Sigmoid colon (tissue), 7 donors: Measurements from ENCODE around the gene LRCH1. TPM values are rescaled to one million over a fixed set of nuclear protein-coding genes. Genes with fewer than 3 reads are reported as not detected.

Experiments used
- DNase-seq: peaks from one replicate; pipeline ENCODE4 v3.0.0-alpha.2; 2019
- H3K27ac ChIP-seq, 4 donors: fragments of 200-600 bp; sonication (generic); one replicate each; pipeline ENCODE4 v1.5.1; 2016 to 2019; ENCODE audit warnings: mild to moderate bottlenecking in 1 of 4
- H3K27me3 ChIP-seq, 3 donors: fragments of 200-600 bp; sonication (generic); one replicate each; pipeline ENCODE4 v1.5.1; 2019; ENCODE audit warnings: mild to moderate bottlenecking in 1 of 3
- H3K36me3 ChIP-seq, 4 donors: fragments of 200-600 bp; sonication (generic); one replicate each; pipeline ENCODE4 v1.5.1; 2016 to 2019
- H3K4me1 ChIP-seq, 4 donors: fragments of 200-600 bp; sonication (generic); one replicate each; pipeline ENCODE4 v1.5.1; 2017 to 2019
- H3K4me3 ChIP-seq, 4 donors: fragments of 200-600 bp; sonication (generic); one replicate each; pipeline ENCODE4 v1.5.1; 2017 to 2019; ENCODE audit warnings: mild to moderate bottlenecking in 2 of 4, moderate library complexity in 1 of 4
- H3K9me3 ChIP-seq, 4 donors: fragments of 200-600 bp in 3 of 4; sonication (generic) in 3 of 4; one replicate each; pipeline versions ENCODE4 v1.5.1 to v1.6.1; 2013 to 2019
- CTCF ChIP-seq, 4 experiments: fragments of 450-650 bp in 3 of 4; fragments of 200-600 bp in 1 of 4; IDR thresholded peaks; one replicate each; pipeline ENCODE4 v1.5.1; 2016 to 2019; ENCODE audit warnings: antibody characterized with exemption in 4 of 4, mild to moderate bottlenecking in 3 of 4, moderate library complexity in 2 of 4
- EP300 ChIP-seq, 4 donors: sonication (generic); formaldehyde crosslinking; IDR thresholded peaks; one replicate each; pipeline ENCODE4 v1.6.1; 2017; ENCODE audit warnings: antibody characterized with exemption in 4 of 4
- POLR2A ChIP-seq, 2 donors: fragments of 450-650 bp; IDR thresholded peaks; one replicate each; pipeline ENCODE4 v1.6.1; 2016; ENCODE audit warnings: antibody characterized with exemption in 2 of 2, mild to moderate bottlenecking in 2 of 2, moderate library complexity in 2 of 2
- POLR2AphosphoS5 ChIP-seq, 4 donors: sonication (generic); formaldehyde crosslinking; IDR thresholded peaks; one replicate each; pipeline ENCODE4 v1.6.1; 2017; ENCODE audit warnings: antibody characterized with exemption in 4 of 4
- WGBS, 2 donors: extraction: QIAGEN DNeasy Blood & Tissue Kit; methylation state at CpG; one replicate each; pipeline ENCODE4 v1.1.7; 2013; 5-methylcytosine and 5-hydroxymethylcytosine counted together
- intact Hi-C: fragments of 100-400 bp; cut with DNase I; formaldehyde crosslinking; loops from one replicate; pipeline ENCODE4 v1.15.1; 2023
- polyA plus RNA-seq, 3 donors: library from polyadenylated mRNA; stranded (reverse); fragments of 200-250 nt; gene quantifications; one replicate each; pipeline ENCODE4 v1.2.3, GENCODE V29; 2013
- total RNA-seq, 4 donors: library from RNA; depleted of rRNA; stranded (reverse); fragments of >200 nt; gene quantifications; one replicate each; pipeline ENCODE4 v1.1.0, GENCODE V29; 2016
- donor health status: healthy with polysubstance abuse.
- donor health status: Bipolar disorder and iron deficiency.
- donor health status: healthy.

LRCH1 gene
- total and polyA plus RNA-seq, 7 donors = 4.2 to 54.0 (median 32.4) TPM

GRCh38 chr13:46728777-46729176 is 175.8 kb downstream of the LRCH1 start:
- Histone ChIP-seq H3K36me3 (peaks cover 17 to 95% (median 36%) of the 10 kb centered on the region in 4 donors), H3K27ac (no peak overlapping the region), H3K27me3 (no peaks in the 10 kb centered on the region), H3K4me3 (no peak overlapping the region), H3K4me1 (no peaks in the 10 kb centered on the region), H3K9me3 (no peaks in the 10 kb centered on the region)
- intact Hi-C loops = loop anchor here (10.0 kb wide), 1 partner anchor 56 kb away; no protein-coding TSS in a partner anchor
- WGBS, 2 donors = 92 to 94% methylated on average over 7 of the region's 7 CpGs
- TF ChIP-seq CTCF (IDR thresholded peaks at IDR 0.05) (no peak), POLR2A (IDR thresholded peaks at IDR 0.05) (no peak), POLR2AphosphoS5 (IDR thresholded peaks at IDR 0.05) (no peak), EP300 (IDR thresholded peaks at IDR 0.05) (no peak)
- no peak for DNase-seq

GRCh38 chr13:46731535-46731934 is 178.6 kb downstream of the LRCH1 start:
- DNase-seq = no peak
- H3K4me3 ChIP-seq = no peak overlapping the region
- no peaks in the 10 kb centered on the region for H3K27me3 ChIP-seq
- no peaks in the 10 kb centered on the region for H3K9me3 ChIP-seq
- WGBS, 2 donors = 82 to 91% methylated on average over 6 of the region's 6 CpGs
- intact Hi-C loops = no loop called here
- peaks cover 12 to 91% (median 19%) of the 10 kb centered on the region in 4 donors for H3K36me3 ChIP-seq
- no peak overlapping the region for H3K27ac ChIP-seq
- TF ChIP-seq POLR2A (IDR thresholded peaks at IDR 0.05) = no peak
- no peak for TF ChIP-seq EP300 (IDR thresholded peaks at IDR 0.05)
- TF ChIP-seq CTCF (IDR thresholded peaks at IDR 0.05) = no peak
- no peaks in the 10 kb centered on the region for H3K4me1 ChIP-seq

GRCh38 chr13:46735425-46735824 is 182.5 kb downstream of the LRCH1 start:
- H3K27me3 ChIP-seq = no peaks in the 10 kb centered on the region
- H3K4me1 ChIP-seq = no peaks in the 10 kb centered on the region
- no peak for DNase-seq
- no peaks in the 10 kb centered on the region for H3K9me3 ChIP-seq
- 96% methylated on average over 3 of the region's 3 CpGs for WGBS, 2 donors
- H3K4me3 ChIP-seq = no peak overlapping the region
- intact Hi-C loops = no loop called here
- peaks cover 0 to 78% (median 5%) of the 10 kb centered on the region in 4 donors for H3K36me3 ChIP-seq
- no peak overlapping the region for H3K27ac ChIP-seq
- TF ChIP-seq CTCF (IDR thresholded peaks at IDR 0.05) (no peak), POLR2A (IDR thresholded peaks at IDR 0.05) (no peak), EP300 (IDR thresholded peaks at IDR 0.05) (no peak), POLR2AphosphoS5 (IDR thresholded peaks at IDR 0.05) (no peak)

- WGBS, 2 donors = 68 to 87% methylated on average over 2 of the region's 2 CpGs
- Histone ChIP-seq H3K36me3 (peaks cover 3 to 79% (median 7%) of the 10 kb centered on the region in 4 donors), H3K4me1 (no peaks in the 10 kb centered on the region), H3K9me3 (no peaks in the 10 kb centered on the region), H3K27me3 (no peaks in the 10 kb centered on the region), H3K4me3 (no peak overlapping the region), H3K27ac (no peak overlapping the region)
- DNase-seq = no peak
- TF ChIP-seq CTCF (IDR thresholded peaks at IDR 0.05) (no peak), POLR2A (IDR thresholded peaks at IDR 0.05) (no peak), EP300 (IDR thresholded peaks at IDR 0.05) (no peak), POLR2AphosphoS5 (IDR thresholded peaks at IDR 0.05) (no peak)
- intact Hi-C loops = no loop called here
Observed at GRCh38 chr13:46736541-46737310, 183.8 kb downstream of the LRCH1 start.
